Activated CD4-positive, alpha-beta T cell treated with anti-CD3 and anti-CD28 coated beads for 24 hours (primary cell): ENCODE results near the gene LHCGR.
"Not testable (repeated sequence)": the region's sequence is repeated elsewhere in the genome, so short reads cannot be mapped to it uniquely, and the experiment has no call there.

Source experiments
- DNase-seq, 2 donors: peaks; one replicate each; pipeline ENCODE4 v3.0.0-alpha.2; 2020; ENCODE audit warnings: low read depth in 2 of 2

The LHCGR gene

DNA sequence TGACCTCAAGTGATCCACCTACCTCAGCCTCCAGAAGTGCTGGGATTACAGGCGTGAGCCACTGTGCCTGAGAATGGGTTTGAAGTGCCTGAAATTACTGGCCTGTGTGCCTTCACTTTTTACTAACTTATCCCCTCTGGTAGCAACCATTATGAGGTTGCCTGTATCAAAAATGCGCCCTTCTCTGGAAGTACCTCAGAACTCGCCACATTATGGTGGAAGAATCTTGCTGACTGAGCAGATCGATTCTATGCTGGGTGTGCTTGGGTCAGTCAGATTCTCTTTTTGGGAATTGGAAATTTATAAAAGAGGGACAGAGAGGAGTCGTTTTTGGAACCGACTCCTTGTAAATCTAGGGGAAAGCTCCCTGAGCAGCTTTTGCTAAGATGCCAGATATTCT is 8.2 kb downstream of the LHCGR start:
- DNase-seq: no peak

DNA sequence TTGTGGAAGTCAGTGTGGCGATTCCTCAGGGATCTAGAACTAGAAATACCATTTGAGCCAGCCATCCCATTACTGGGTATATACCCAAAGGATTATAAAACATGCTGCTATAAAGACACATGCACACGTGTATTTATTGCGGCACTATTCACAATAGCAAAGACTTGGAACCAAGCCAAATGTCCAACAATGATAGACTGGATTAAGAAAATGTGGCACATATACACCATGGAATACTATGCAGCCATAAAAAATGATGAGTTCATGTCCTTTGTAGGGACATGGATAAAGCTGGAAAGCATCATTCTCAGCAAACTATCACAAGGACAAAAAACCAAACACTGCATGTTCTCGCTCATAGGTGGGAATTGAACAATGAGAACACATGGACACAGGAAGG is 16.3 kb downstream of the LHCGR start:
- DNase-seq: not testable (repeated sequence)

- no peak for DNase-seq
These were observed 16.7 kb downstream of the LHCGR start for GRCh38 chr2:48738806-48739205.

GRCh38 chr2:48736251-48736650 is 19.3 kb downstream of the LHCGR start:
- no peak for DNase-seq

- DNase-seq: no peak
These were observed 20.8 kb downstream of the LHCGR start for GRCh38 chr2:48734576-48735303.

- no peak for DNase-seq
These were observed 22.4 kb downstream of the LHCGR start for GRCh38 chr2:48733067-48733503.

DNA sequence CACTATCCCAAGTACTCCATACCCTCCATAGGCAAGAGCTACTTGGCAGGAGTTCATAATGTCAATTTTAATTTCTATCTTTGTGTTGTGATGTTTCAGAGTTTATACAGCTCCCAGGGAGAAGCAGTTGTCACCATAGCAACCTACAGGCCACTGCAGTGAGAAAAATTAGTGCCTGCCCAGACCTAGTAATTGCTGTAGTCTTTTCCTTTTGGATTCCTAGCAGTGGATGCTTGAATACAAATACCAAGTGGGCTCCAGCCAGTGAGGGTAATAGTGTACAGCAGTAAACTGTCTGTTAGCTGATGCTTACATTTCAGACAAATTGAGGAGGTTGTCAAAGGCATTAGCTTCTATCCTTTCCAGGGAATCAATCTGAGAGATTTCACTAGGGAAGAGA is 26.7 kb downstream of the LHCGR start:
- DNase-seq: no peak

GRCh38 chr2:48728295-48728694 is 27.2 kb downstream of the LHCGR start:
- no peak for DNase-seq

GRCh38 chr2:48727560-48727959 is 28.0 kb downstream of the LHCGR start:
- no peak for DNase-seq

- DNase-seq: no peak
These were observed 29.6 kb downstream of the LHCGR start for GRCh38 chr2:48725696-48726494.

DNA sequence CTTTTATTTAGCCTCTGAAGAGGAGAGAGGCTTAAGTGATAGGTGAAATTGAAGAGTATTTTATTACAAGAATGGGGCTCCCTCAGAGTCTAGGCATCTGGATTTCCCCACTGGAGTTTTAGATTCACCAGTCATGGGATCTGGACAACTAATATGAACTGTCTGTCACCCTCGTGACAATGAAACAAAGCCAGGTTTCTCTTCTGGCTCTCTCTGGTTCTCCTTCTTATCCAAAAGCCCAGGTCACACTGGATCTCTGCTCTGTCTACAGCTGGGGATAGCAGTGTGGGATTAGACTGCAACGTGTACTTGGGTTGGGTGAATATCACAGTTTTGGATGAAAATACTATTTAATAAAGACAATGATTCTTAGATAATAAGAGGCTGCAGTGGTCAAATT is 31.2 kb downstream of the LHCGR start:
- DNase-seq: no peak

DNA sequence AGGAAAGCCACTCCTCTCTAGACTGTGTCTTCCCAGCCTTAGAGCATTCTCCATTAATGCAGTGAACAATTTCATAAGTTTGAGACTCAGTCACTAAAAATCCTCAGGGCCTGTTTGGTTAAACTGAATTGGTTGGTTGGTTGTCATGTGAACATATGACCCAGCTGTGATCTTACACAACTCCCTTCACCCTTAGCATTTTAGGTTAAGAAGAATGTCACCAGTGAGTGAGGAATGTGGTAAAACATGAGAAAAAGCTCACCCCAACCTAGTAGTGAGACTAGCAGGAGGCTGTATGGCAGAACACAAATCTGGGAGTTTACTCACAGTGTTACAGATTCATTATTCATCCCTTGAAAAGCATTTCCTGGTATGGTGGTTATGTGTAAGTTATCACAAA is 32.4 kb downstream of the LHCGR start:
- no peak for DNase-seq

- DNase-seq: no peak
These were observed 33.1 kb downstream of the LHCGR start for GRCh38 chr2:48722391-48722790.

DNA sequence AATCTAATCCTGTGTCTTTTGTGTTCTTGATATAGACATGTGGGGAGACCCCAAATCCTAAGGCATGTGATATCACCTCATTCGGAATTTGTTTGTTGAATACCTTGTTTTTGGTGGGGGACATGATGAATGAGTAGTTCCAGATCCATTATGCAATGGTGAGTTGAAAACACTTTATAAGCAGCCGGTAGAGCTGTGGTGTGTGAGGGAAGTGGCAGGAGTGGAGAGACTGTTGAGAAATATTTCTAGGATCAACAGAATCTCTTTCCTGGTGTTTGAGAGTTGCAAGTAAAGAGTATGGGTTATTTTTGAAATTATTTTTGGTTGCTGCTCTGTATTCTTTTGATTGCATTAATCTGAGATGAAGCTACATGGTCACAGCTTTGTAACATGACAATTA is 34.4 kb downstream of the LHCGR start:
- no peak for DNase-seq

GRCh38 chr2:48719480-48720177 is 35.9 kb downstream of the LHCGR start:
- no peak for DNase-seq

GRCh38 chr2:48717846-48718245 is 37.7 kb downstream of the LHCGR start:
- no peak for DNase-seq

DNA sequence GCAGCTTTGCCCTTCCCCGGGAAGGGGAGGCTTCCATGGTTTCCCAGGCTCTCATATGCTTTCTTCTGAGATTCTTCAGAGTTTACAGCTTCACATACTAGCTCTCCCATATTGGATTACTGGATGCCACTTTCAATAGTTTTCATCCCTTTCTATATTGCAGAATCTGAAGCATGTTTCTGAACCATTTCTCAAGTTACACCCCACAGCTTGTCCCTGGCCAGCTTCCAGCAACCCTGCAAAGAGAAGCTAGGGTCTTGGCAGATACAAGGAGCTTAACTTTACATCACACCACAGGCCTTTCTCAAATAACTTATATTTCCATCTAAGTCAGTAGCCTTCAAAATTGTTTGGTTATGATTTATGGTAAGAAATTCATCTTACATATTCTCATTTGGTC is 39.6 kb downstream of the LHCGR start:
- DNase-seq: no peak

DNA sequence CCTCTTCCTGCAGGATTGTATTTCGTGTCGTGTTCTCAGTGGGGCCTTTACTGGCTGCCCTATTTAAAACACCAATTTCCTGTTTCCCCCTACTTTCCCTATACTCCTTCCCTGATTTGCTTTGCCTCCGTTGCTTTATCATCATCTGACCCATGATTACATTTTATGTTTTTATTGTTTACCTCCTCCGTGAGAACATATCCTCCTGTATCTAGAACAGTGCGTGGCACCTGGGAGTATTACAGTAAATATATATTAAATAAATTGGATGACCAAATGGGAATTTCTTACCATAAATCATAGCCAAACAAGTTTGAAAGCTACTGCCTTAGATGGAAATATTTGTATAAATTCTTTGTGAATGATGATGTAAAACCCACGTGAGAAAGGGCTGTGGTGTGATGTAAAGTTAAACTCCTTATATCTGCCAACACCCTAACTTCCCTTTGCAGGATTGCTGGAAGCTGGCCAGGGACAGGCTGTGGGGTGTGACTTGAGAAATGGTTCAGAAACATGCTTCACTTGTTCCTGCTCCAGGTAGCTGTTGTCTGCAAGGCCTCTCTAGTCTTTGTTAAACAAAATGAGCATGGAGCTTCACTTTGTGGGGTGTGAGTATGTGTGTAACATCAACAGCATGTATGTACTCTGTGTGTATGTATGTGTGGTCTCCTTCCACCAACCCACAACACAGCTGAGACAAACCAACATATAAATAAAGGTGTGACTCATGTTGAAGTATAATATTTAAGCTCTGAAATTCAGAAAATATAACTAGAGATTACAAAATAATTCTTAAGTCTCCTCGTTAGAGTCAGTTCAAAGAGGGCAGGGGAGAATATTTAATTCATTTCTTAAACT is 40.3 kb downstream of the LHCGR start:
- DNase-seq: no peak

DNA sequence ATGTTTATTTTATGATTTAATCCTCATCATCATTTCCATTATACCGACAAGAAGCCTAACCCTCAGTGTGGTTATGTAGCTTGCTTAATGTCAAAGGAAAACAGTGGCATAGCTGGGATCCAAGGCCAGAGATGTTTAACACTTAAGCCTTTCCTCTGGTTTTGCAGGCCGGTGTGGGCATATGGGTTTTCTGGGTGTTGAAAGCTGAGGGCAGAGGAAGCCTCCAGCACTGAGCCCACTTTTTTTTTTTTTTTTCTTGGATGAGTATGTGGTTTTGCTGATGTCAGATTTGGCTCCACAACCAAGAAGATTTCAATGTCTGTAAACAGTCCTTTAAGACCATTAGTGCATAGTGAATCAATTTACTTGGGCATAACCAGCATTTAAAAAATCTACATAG is 41.3 kb downstream of the LHCGR start:
- DNase-seq: no peak

GRCh38 chr2:48713647-48714046 is 41.9 kb downstream of the LHCGR start:
- DNase-seq: no peak

- no peak for DNase-seq
These were observed 43.4 kb downstream of the LHCGR start for GRCh38 chr2:48712151-48712550.

DNA sequence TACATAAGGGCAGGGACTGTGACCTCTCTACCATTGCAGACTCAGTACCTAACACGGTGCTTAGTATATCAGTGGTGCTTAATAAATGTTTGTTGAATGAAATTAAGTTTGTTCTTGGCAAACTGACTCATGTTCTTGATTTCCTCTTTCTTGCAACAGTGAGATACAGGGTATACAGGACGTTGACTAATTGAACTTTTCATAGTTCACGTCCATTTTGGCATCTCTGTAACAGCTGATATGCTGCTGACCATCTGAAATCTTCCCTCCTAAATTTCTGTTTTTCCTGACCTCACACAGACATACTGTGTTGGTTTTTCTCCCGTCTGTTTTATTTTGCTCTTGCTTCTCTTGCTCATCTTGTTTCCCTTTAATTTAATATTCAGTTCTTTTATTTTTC is 44.2 kb downstream of the LHCGR start:
- no peak for DNase-seq
